ENCODE data around the gene B3GAT1. TPM values are rescaled to one million over a fixed set of nuclear protein-coding genes. Genes with fewer than 3 reads are reported as not detected.

Gene B3GAT1
- total RNA-seq, 1 experiment from 2014 or later = 0.10 TPM

DNA sequence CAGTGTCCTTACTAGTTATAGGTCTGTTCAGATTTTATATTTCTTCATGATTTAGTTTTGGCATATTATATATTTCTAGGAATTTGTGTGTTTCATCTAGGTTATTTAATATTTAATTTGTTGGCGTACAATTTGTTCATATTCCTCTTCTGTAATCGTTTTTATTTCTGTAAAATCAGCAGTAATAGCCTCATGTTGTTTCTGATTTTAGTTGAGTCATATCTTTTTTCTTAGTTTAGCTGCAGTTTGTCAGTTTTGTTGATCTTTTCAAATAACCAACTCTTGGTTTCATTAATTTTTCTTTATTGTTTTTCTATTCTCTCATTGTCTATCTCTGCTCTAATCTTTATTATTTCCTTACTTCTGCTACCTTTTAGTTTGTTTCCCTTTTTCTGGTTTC lies 59.9 kb downstream of the B3GAT1 start:
- intact Hi-C loops (cut with micrococcal nuclease; ENCODE audit: unreplicated experiment) (no loop called here), in situ Hi-C loops (cut with HindIII; ENCODE audit: low pct_unique_long_range_greater_than_20kb, low sequenced_read_pairs) (no loop called here)
- Histone ChIP-seq H3K36me3 (ENCODE audit: control insufficient read depth, insufficient read depth, low read length) (no peaks in the 10 kb centered on the region), H3K9me3 (ENCODE audit: control insufficient read depth, insufficient read depth, low read depth, low read length) (no peaks in the 10 kb centered on the region), H3K4me3 (ENCODE audit: low read depth in 2 of 2, low read length in 2 of 2) (no peak overlapping the region), H3K4me1 (ENCODE audit: control insufficient read depth, insufficient read depth, low read length) (no peaks in the 10 kb centered on the region), H3K27ac (ENCODE audit: low read length) (no peak overlapping the region), H3K27me3 (ENCODE audit: control insufficient read depth, insufficient read depth, low read length) (no peaks in the 10 kb centered on the region)
- BruUV-seq (replicated peaks) = no TSS peak
- ChIA-PET POLR2A (no interaction called here), CTCF (interaction anchor here (0.7 kb wide), 1 partner anchor 159 kb away, joined by 3 read pairs; no protein-coding TSS in a partner anchor)
- DNase-seq (ENCODE audit: low read depth, low spot score) = no peak
- TF ChIP-seq TCF7L2 (IDR thresholded peaks at IDR 0.05; ENCODE audit: low read depth, low read length) (no peak), SIN3A (IDR thresholded peaks at IDR 0.05; ENCODE audit: borderline replicate concordance, insufficient read depth, low read depth, low read length) (no peak), POLR2AphosphoS5 (IDR thresholded peaks at IDR 0.05; ENCODE audit: low read depth, low read length) (no peak)
- TF ChIP-seq, protein P1, sequence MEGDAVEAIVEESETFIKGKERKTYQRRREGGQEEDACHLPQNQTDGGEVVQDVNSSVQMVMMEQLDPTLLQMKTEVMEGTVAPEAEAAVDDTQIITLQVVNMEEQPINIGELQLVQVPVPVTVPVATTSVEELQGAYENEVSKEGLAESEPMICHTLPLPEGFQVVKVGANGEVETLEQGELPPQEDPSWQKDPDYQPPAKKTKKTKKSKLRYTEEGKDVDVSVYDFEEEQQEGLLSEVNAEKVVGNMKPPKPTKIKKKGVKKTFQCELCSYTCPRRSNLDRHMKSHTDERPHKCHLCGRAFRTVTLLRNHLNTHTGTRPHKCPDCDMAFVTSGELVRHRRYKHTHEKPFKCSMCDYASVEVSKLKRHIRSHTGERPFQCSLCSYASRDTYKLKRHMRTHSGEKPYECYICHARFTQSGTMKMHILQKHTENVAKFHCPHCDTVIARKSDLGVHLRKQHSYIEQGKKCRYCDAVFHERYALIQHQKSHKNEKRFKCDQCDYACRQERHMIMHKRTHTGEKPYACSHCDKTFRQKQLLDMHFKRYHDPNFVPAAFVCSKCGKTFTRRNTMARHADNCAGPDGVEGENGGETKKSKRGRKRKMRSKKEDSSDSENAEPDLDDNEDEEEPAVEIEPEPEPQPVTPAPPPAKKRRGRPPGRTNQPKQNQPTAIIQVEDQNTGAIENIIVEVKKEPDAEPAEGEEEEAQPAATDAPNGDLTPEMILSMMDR (IDR thresholded peaks at IDR 0.05) = no peak
- TF ChIP-seq, protein P2, sequence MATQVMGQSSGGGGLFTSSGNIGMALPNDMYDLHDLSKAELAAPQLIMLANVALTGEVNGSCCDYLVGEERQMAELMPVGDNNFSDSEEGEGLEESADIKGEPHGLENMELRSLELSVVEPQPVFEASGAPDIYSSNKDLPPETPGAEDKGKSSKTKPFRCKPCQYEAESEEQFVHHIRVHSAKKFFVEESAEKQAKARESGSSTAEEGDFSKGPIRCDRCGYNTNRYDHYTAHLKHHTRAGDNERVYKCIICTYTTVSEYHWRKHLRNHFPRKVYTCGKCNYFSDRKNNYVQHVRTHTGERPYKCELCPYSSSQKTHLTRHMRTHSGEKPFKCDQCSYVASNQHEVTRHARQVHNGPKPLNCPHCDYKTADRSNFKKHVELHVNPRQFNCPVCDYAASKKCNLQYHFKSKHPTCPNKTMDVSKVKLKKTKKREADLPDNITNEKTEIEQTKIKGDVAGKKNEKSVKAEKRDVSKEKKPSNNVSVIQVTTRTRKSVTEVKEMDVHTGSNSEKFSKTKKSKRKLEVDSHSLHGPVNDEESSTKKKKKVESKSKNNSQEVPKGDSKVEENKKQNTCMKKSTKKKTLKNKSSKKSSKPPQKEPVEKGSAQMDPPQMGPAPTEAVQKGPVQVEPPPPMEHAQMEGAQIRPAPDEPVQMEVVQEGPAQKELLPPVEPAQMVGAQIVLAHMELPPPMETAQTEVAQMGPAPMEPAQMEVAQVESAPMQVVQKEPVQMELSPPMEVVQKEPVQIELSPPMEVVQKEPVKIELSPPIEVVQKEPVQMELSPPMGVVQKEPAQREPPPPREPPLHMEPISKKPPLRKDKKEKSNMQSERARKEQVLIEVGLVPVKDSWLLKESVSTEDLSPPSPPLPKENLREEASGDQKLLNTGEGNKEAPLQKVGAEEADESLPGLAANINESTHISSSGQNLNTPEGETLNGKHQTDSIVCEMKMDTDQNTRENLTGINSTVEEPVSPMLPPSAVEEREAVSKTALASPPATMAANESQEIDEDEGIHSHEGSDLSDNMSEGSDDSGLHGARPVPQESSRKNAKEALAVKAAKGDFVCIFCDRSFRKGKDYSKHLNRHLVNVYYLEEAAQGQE (IDR thresholded peaks at IDR 0.05; ENCODE audit: insufficient read depth in 1 of 2, low read depth in 2 of 2, low read length in 1 of 2) = no peak
- no peak for ATAC-seq

DNA sequence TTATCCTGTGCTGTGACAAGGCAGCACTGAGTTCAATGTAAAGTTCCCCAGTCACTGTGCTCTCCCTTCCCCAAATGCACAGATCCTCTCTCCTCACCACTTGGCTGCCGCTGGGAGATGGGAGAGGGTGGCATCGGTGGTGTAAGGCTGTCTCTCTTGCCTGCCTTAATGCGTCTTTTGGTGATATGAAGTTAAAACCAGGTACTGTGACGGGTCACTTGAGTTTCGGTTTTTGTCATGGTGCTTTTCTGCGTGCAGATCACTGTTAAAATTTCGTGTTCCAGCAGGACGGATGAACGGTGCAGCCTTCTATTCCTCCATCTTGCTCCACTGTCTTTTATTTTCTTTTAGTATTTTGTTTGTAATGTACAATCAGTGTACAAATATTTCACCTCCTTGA lies 61.7 kb downstream of the B3GAT1 start:
- Histone ChIP-seq H3K27ac (ENCODE audit: low read length) (no peak overlapping the region), H3K9me3 (ENCODE audit: control insufficient read depth, insufficient read depth, low read depth, low read length) (no peaks in the 10 kb centered on the region), H3K36me3 (ENCODE audit: control insufficient read depth, insufficient read depth, low read length) (no peaks in the 10 kb centered on the region), H3K4me3 (ENCODE audit: low read depth in 2 of 2, low read length in 2 of 2) (no peak overlapping the region), H3K4me1 (ENCODE audit: control insufficient read depth, insufficient read depth, low read length) (no peaks in the 10 kb centered on the region), H3K27me3 (ENCODE audit: control insufficient read depth, insufficient read depth, low read length) (no peaks in the 10 kb centered on the region)
- no peak for ATAC-seq
- TF ChIP-seq, protein P1 (IDR thresholded peaks at IDR 0.05) = no peak
- TF ChIP-seq TCF7L2 (IDR thresholded peaks at IDR 0.05; ENCODE audit: low read depth, low read length) (no peak), SIN3A (IDR thresholded peaks at IDR 0.05; ENCODE audit: borderline replicate concordance, insufficient read depth, low read depth, low read length) (no peak), POLR2AphosphoS5 (IDR thresholded peaks at IDR 0.05; ENCODE audit: low read depth, low read length) (no peak)
- TF ChIP-seq, protein P2 (IDR thresholded peaks at IDR 0.05; ENCODE audit: insufficient read depth in 1 of 2, low read depth in 2 of 2, low read length in 1 of 2) = no peak
- intact Hi-C loops (cut with micrococcal nuclease; ENCODE audit: unreplicated experiment) (no loop called here), in situ Hi-C loops (cut with HindIII; ENCODE audit: low pct_unique_long_range_greater_than_20kb, low sequenced_read_pairs) (no loop called here)
- ChIA-PET CTCF (no interaction called here), POLR2A (no interaction called here)
- no TSS peak for BruUV-seq (replicated peaks)
- DNase-seq (ENCODE audit: low read depth, low spot score) = no peak
